Measurements from ENCODE around the gene BORA.
A peak's percentile ranks its signal among the peaks of the same experiment; 100 is the strongest.

Gene BORA

GRCh38 chr13:72694314-72694713 lies 33.4 kb upstream of the BORA start:
- no peak for ATAC-seq
- TF ChIP-seq PATZ1 (CRISPR knock-in tag; IDR thresholded peaks at IDR 0.05; ENCODE audit: borderline replicate concordance) (no peak), CSDC2 (CRISPR knock-in tag; IDR thresholded peaks at IDR 0.05) (no peak), ZNF70 (CRISPR knock-in tag; IDR thresholded peaks at IDR 0.05) (no peak), ISL1 (CRISPR knock-in tag; IDR thresholded peaks at IDR 0.05) (peak; percentile 59)

- peak; percentile 51; the same call in 2 of the 3 replicates for ATAC-seq
- TF ChIP-seq CSDC2 (CRISPR knock-in tag; IDR thresholded peaks at IDR 0.05): no peak
Observed at GRCh38 chr13:72696579-72696978, 31.1 kb upstream of the BORA start.

- TF ChIP-seq ARNTL (CRISPR knock-in tag; IDR thresholded peaks at IDR 0.05; ENCODE audit: borderline replicate concordance, low read depth): no peak
- no peak for TF ChIP-seq TSHZ2 (CRISPR knock-in tag; IDR thresholded peaks at IDR 0.05)
- TF ChIP-seq ESRRG (CRISPR knock-in tag; IDR thresholded peaks at IDR 0.05): no peak
- no peak for TF ChIP-seq TOX (CRISPR knock-in tag; IDR thresholded peaks at IDR 0.05; ENCODE audit: borderline replicate concordance)
- TF ChIP-seq ZFP3 (CRISPR knock-in tag; IDR thresholded peaks at IDR 0.05): no peak
- no peak for TF ChIP-seq GLIS3 (CRISPR knock-in tag; IDR thresholded peaks at IDR 0.05)
- no peak for TF ChIP-seq POU6F1 (CRISPR knock-in tag; IDR thresholded peaks at IDR 0.05; ENCODE audit: borderline replicate concordance, low read depth)
- TF ChIP-seq ZC3H10 (CRISPR knock-in tag; IDR thresholded peaks at IDR 0.05): no peak
- no peak for TF ChIP-seq CSRNP3 (CRISPR knock-in tag; IDR thresholded peaks at IDR 0.05)
- TF ChIP-seq CREB5 (CRISPR knock-in tag; IDR thresholded peaks at IDR 0.05; ENCODE audit: low read depth): no peak
- no peak for TF ChIP-seq RARB (CRISPR knock-in tag; IDR thresholded peaks at IDR 0.05)
- no peak for ATAC-seq
Observed at GRCh38 chr13:72698164-72698563, 29.6 kb upstream of the BORA start.

GRCh38 chr13:72700509-72700908 lies 27.2 kb upstream of the BORA start:
- ATAC-seq: no peak
- no peak for TF ChIP-seq ZNF565 (CRISPR knock-in tag; conservative IDR thresholded peaks at IDR 0.05; ENCODE audit: low read depth)
- TF ChIP-seq ESRRG (CRISPR knock-in tag; IDR thresholded peaks at IDR 0.05): no peak
- TF ChIP-seq BACH2 (CRISPR knock-in tag; IDR thresholded peaks at IDR 0.05; ENCODE audit: borderline replicate concordance): no peak
- no peak for TF ChIP-seq CSRNP3 (CRISPR knock-in tag; IDR thresholded peaks at IDR 0.05)
- no peak for TF ChIP-seq CSDC2 (CRISPR knock-in tag; IDR thresholded peaks at IDR 0.05)
- no peak for TF ChIP-seq CREB5 (CRISPR knock-in tag; IDR thresholded peaks at IDR 0.05; ENCODE audit: low read depth)
- no peak for TF ChIP-seq SNAI2 (CRISPR knock-in tag; IDR thresholded peaks at IDR 0.05)
- no peak for TF ChIP-seq POU6F1 (CRISPR knock-in tag; IDR thresholded peaks at IDR 0.05; ENCODE audit: borderline replicate concordance, low read depth)
- TF ChIP-seq TOX (CRISPR knock-in tag; IDR thresholded peaks at IDR 0.05; ENCODE audit: borderline replicate concordance): no peak
- no peak for TF ChIP-seq PATZ1 (CRISPR knock-in tag; IDR thresholded peaks at IDR 0.05; ENCODE audit: borderline replicate concordance)
- no peak for TF ChIP-seq ZC3H10 (CRISPR knock-in tag; IDR thresholded peaks at IDR 0.05)
- no peak for TF ChIP-seq OSR1 (CRISPR knock-in tag; IDR thresholded peaks at IDR 0.05)
- TF ChIP-seq ZNF70 (CRISPR knock-in tag; IDR thresholded peaks at IDR 0.05): no peak

Data from SK-N-SH treated with all-trans-retinoic acid at 6 μM for 48 hours (cell line).